ENCODE data around the gene SERGEF. TPM values are rescaled to one million over a fixed set of nuclear protein-coding genes. Genes with fewer than 3 reads are reported as not detected.

Gene SERGEF
- total and polyA plus RNA-seq, 2 donors from 2014 or later: 33.2 to 63.0 TPM

DNA sequence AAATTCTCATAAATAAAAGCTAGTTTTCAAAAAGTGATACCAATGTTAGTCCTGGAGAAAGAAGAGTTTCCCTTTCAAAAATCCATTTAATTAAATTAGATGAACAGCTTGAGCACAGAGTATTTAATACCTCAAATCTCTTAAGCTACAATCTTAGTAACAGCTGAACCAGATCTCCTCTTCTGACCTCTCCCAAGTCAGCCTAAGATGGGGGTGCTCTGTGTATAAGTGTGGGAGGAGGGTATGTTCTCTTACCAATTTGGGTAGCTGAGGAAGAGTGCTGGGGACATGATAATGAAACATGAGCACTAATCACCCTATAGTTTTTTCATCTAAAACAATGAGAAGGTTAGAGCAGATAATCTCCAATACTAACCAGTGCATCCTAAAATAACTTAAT is 23.6 kb upstream of the SERGEF start:
- H3K27me3 ChIP-seq (ENCODE audit: control insufficient read depth, insufficient read depth, low read length): no peaks in the 10 kb centered on the region
- FAIRE-seq (no peak), DNase-seq (no peak)
- H3K9me3 ChIP-seq (ENCODE audit: control insufficient read depth in 2 of 3, insufficient read depth in 1 of 3, low read length in 3 of 3): no peaks in the 10 kb centered on the region
- H3K4me3 ChIP-seq (ENCODE audit: low read length in 3 of 3): no peak overlapping the region
- intact Hi-C loops (cut with DNase I): no loop called here
- no peak overlapping the region for H3K9ac ChIP-seq (ENCODE audit: low read length in 3 of 3)
- TF ChIP-seq, protein P1, sequence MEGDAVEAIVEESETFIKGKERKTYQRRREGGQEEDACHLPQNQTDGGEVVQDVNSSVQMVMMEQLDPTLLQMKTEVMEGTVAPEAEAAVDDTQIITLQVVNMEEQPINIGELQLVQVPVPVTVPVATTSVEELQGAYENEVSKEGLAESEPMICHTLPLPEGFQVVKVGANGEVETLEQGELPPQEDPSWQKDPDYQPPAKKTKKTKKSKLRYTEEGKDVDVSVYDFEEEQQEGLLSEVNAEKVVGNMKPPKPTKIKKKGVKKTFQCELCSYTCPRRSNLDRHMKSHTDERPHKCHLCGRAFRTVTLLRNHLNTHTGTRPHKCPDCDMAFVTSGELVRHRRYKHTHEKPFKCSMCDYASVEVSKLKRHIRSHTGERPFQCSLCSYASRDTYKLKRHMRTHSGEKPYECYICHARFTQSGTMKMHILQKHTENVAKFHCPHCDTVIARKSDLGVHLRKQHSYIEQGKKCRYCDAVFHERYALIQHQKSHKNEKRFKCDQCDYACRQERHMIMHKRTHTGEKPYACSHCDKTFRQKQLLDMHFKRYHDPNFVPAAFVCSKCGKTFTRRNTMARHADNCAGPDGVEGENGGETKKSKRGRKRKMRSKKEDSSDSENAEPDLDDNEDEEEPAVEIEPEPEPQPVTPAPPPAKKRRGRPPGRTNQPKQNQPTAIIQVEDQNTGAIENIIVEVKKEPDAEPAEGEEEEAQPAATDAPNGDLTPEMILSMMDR (IDR thresholded peaks at IDR 0.05; ENCODE audit: borderline replicate concordance, extremely low read depth, insufficient read depth): no peak
- H3K4me1 ChIP-seq (ENCODE audit: control insufficient read depth in 2 of 3, insufficient read depth in 2 of 3, low read depth in 1 of 3, low read length in 3 of 3): no peaks in the 10 kb centered on the region
- no peak overlapping the region for H3K27ac ChIP-seq (ENCODE audit: low read depth in 2 of 2, low read length in 2 of 2)
- H3K36me3 ChIP-seq (ENCODE audit: control insufficient read depth in 2 of 3, insufficient read depth in 3 of 3, low read length in 3 of 3): no peaks in the 10 kb centered on the region

DNA sequence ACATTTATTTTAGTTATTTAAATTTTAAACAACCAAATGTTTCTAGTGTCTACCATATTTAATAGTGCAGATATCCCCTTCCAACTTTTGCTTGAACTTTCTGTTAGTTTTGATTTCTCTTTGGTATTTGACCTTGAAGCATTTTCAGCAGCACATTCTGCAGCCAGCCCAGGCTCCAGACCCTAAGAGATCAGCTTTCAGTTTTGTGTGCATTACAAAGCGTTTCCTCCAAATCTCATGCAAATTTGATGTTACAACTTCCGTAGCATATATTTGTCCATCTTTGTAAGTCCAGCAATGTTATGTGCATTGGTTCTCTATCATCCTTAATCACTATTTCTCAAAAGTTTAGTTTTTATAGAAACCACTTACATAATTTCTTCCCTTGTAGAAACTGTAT is 14.6 kb upstream of the SERGEF start:
- H3K4me3 ChIP-seq (ENCODE audit: low read length in 3 of 3): no peak overlapping the region
- no peaks in the 10 kb centered on the region for H3K36me3 ChIP-seq (ENCODE audit: control insufficient read depth in 2 of 3, insufficient read depth in 3 of 3, low read length in 3 of 3)
- H3K4me1 ChIP-seq (ENCODE audit: control insufficient read depth in 2 of 3, insufficient read depth in 2 of 3, low read depth in 1 of 3, low read length in 3 of 3): no peaks in the 10 kb centered on the region
- no peak overlapping the region for H3K27ac ChIP-seq (ENCODE audit: low read depth in 2 of 2, low read length in 2 of 2)
- FAIRE-seq (no peak), DNase-seq (peak in 1 of 5 donors; percentile 5)
- H3K27me3 ChIP-seq (ENCODE audit: control insufficient read depth, insufficient read depth, low read length): no peaks in the 10 kb centered on the region
- no peaks in the 10 kb centered on the region for H3K9me3 ChIP-seq (ENCODE audit: control insufficient read depth in 2 of 3, insufficient read depth in 1 of 3, low read length in 3 of 3)
- H3K9ac ChIP-seq (ENCODE audit: low read length in 3 of 3): no peak overlapping the region
- intact Hi-C loops (cut with DNase I): no loop called here
- TF ChIP-seq, protein P1 (IDR thresholded peaks at IDR 0.05; ENCODE audit: borderline replicate concordance, extremely low read depth, insufficient read depth): no peak

DNA sequence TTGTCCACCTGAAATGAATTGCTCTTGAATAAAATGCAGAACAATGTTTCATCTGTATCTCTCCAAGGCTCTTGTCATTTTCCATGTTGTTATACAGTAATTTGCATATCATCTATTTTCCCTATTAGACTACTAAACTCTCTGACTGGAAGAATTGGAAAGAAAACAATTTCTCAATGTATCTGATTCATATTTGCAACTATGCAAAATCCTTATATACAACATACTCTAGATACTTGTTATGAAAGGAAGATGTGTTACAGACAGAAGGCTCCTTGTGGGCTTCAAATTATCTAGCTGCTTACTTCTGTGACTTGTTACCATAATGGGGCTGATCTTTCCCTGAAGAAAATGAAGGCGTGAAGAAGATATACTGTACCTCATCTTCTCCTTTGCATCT is 9.6 kb upstream of the SERGEF start:
- Histone ChIP-seq H3K9me3 (ENCODE audit: control insufficient read depth in 2 of 3, insufficient read depth in 1 of 3, low read length in 3 of 3) (no peaks in the 10 kb centered on the region), H3K36me3 (ENCODE audit: control insufficient read depth in 2 of 3, insufficient read depth in 3 of 3, low read length in 3 of 3) (no peaks in the 10 kb centered on the region), H3K4me1 (ENCODE audit: control insufficient read depth in 2 of 3, insufficient read depth in 2 of 3, low read depth in 1 of 3, low read length in 3 of 3) (no peaks in the 10 kb centered on the region), H3K27ac (ENCODE audit: low read depth in 2 of 2, low read length in 2 of 2) (no peak overlapping the region), H3K9ac (ENCODE audit: low read length in 3 of 3) (no peak overlapping the region), H3K4me3 (ENCODE audit: low read length in 3 of 3) (no peak overlapping the region), H3K27me3 (ENCODE audit: control insufficient read depth, insufficient read depth, low read length) (no peaks in the 10 kb centered on the region)
- FAIRE-seq: no peak
- no peak for DNase-seq
- TF ChIP-seq, protein P1 (IDR thresholded peaks at IDR 0.05; ENCODE audit: borderline replicate concordance, extremely low read depth, insufficient read depth): no peak
- intact Hi-C loops (cut with DNase I): no loop called here

DNA sequence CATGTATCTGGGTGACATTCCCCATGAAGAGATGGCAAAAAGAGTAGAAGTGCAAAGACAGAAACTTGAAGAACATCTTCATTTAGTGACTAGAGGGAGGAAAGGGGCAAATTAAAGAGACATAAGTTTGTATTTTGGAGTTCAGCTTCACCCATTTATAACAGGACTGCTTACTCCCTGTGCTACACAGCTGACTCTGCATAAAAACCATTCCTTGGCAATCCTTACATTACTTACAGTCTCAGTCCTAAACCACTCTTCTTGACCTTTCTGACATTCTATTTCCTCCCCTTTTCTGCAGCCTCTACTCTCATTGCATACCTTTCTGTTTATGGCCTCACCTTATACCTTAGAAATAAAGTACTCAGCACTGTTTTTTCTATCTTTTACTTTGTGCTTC is 6.8 kb upstream of the SERGEF start:
- DNase-seq (no peak), FAIRE-seq (no peak)
- Histone ChIP-seq H3K36me3 (ENCODE audit: control insufficient read depth in 2 of 3, insufficient read depth in 3 of 3, low read length in 3 of 3) (no peaks in the 10 kb centered on the region), H3K9me3 (ENCODE audit: control insufficient read depth in 2 of 3, insufficient read depth in 1 of 3, low read length in 3 of 3) (no peaks in the 10 kb centered on the region), H3K27ac (ENCODE audit: low read depth in 2 of 2, low read length in 2 of 2) (no peak overlapping the region), H3K4me1 (ENCODE audit: control insufficient read depth in 2 of 3, insufficient read depth in 2 of 3, low read depth in 1 of 3, low read length in 3 of 3) (no peaks in the 10 kb centered on the region), H3K27me3 (ENCODE audit: control insufficient read depth, insufficient read depth, low read length) (no peaks in the 10 kb centered on the region), H3K4me3 (ENCODE audit: low read length in 3 of 3) (no peak overlapping the region), H3K9ac (ENCODE audit: low read length in 3 of 3) (no peak overlapping the region)
- intact Hi-C loops (cut with DNase I): no loop called here
- TF ChIP-seq, protein P1 (IDR thresholded peaks at IDR 0.05; ENCODE audit: borderline replicate concordance, extremely low read depth, insufficient read depth): no peak

Data from kidney (tissue), 14 donors.